Measurements from ENCODE around the gene OSM. TPM values are rescaled to one million over a fixed set of nuclear protein-coding genes. Genes with fewer than 3 reads are reported as not detected.

OSM gene
- total RNA-seq, 4 donors from 2014 or later, result 0.76 to 8.8 (median 0.76) TPM; not detected in 1

DNA sequence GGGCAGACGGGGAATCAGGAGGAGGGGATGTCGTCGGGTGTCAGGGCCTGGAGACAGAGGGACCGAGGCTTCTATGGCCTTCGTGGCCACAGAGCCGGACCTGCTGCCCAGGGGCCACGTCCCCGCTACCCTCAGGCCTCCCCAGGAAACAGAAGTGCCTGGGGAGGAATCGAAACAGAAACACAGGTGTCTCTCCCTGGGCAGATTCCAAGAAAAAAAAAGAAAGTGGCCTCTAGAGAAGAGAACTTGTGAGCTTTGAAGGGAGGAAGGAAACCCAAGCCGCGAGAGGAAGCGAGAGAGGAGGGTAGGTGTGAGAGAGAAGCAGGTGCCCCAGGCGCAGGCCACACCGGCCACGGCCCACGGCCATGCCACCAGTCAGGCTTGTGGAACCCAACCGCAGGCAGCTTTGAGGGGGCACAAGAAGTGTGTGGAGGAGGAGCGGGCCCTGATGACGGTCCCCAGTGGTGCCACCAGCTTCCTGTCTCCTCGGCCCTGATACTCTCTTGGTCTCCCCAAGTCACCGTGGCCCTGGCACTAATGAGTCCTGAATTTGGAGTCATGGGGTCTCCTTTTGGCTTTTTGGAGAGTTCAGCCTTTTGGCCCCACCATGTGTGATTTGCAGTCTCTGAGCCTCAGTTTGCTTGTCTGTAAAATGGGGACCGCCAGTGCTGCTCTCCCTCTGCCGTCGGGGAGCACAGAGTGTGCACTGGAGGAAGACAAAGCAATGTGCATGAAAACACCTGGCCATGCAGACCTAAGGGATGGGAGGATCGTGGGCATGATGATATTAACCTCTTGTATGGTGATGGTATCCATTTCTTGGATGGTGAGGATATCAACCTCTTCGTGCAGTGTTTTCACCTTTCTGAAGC is 45.3 kb downstream of the OSM start:
- Histone ChIP-seq H3K27me3 (no peaks in the 10 kb centered on the region), H3K36me3 (no peaks in the 10 kb centered on the region), H3K4me1 (no peaks in the 10 kb centered on the region), H3K9me3 (no peaks in the 10 kb centered on the region), H3K27ac (no peak overlapping the region), H3K4me3 (no peak overlapping the region)
- TF ChIP-seq POLR2A (IDR thresholded peaks at IDR 0.05) (no peak), CTCF (IDR thresholded peaks at IDR 0.05) (no peak)
- intact Hi-C loops (cut with DNase I; ENCODE audit: low total_unique reads), result no loop called here
- DNase-seq, result no peak

DNA sequence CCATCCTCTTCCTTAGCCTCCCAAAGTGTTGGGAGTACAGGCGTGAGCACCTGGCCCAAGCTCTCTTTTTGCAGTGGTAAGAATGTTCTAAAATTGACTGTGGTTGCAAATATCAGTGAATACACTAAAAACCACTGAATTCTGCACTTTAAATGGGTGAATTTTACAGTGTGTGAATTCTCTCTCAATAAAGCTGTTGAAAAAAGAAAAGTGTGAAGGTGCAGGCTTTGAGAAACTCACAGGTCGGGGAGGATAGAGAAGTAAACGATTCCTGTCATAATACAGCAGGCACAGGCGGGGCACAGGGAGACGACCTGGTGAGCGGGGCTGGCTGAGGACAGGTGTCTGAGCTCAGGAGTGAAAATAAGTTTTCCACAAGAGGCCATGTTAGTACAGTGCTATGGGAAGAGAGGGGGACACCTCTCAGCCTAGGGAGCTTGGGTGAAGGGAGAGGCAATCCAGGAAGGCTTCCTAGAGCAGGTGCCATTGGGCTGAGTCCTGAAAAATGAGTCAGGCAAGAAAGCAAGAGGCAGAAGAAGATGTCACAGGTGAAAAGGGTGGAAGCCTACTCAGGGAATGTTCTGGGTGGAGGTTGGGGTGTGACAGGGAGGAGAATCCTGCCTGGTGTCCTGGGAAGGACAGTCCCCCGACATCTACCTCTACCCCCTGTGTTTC is 46.2 kb downstream of the OSM start:
- Histone ChIP-seq H3K9me3 (no peaks in the 10 kb centered on the region), H3K27me3 (no peaks in the 10 kb centered on the region), H3K4me1 (no peaks in the 10 kb centered on the region), H3K27ac (no peak overlapping the region), H3K36me3 (no peaks in the 10 kb centered on the region), H3K4me3 (no peak overlapping the region)
- TF ChIP-seq CTCF (IDR thresholded peaks at IDR 0.05), result no peak
- intact Hi-C loops (cut with DNase I; ENCODE audit: low total_unique reads), result no loop called here
- DNase-seq, result no peak

- Histone ChIP-seq H3K27me3 (no peaks in the 10 kb centered on the region), H3K27ac (no peak overlapping the region), H3K4me3 (no peak overlapping the region), H3K36me3 (no peaks in the 10 kb centered on the region), H3K4me1 (no peaks in the 10 kb centered on the region), H3K9me3 (no peaks in the 10 kb centered on the region)
- TF ChIP-seq CTCF (IDR thresholded peaks at IDR 0.05) (no peak), POLR2A (IDR thresholded peaks at IDR 0.05) (no peak)
- intact Hi-C loops (cut with DNase I; ENCODE audit: low total_unique reads), result no loop called here
- no peak for DNase-seq
Measured at GRCh38 chr22:30219668-30220278, 46.9 kb downstream of the OSM start.

- Histone ChIP-seq H3K4me1 (no peaks in the 10 kb centered on the region), H3K27ac (no peak overlapping the region), H3K36me3 (no peaks in the 10 kb centered on the region), H3K9me3 (no peaks in the 10 kb centered on the region), H3K4me3 (no peak overlapping the region), H3K27me3 (no peaks in the 10 kb centered on the region)
- no peak for DNase-seq
- intact Hi-C loops (cut with DNase I; ENCODE audit: low total_unique reads), result no loop called here
- TF ChIP-seq CTCF (IDR thresholded peaks at IDR 0.05), result no peak
- no peak for TF ChIP-seq POLR2A (IDR thresholded peaks at IDR 0.05)
Measured at GRCh38 chr22:30219049-30219654, 47.5 kb downstream of the OSM start.
